Activated gamma-delta T cell treated with anti-CD3 and anti-CD28 coated beads, Interleukin-2, amount 50 U/mL, for 16 hours (primary cell): Measurements from ENCODE around the gene CSF2.
"Not testable (repeated sequence)": the region's sequence is repeated elsewhere in the genome, so short reads cannot be mapped to it uniquely, and the experiment has no call there.

Source experiments
- DNase-seq: peaks from one replicate; pipeline ENCODE4 v3.0.0-alpha.2; 2020; ENCODE audit warnings: low read depth

CSF2 gene

GRCh38 chr5:132087176-132087575, 13.6 kb downstream of the CSF2 start:
- DNase-seq: no peak

- DNase-seq: no peak
These were observed 14.1 kb downstream of the CSF2 start for GRCh38 chr5:132087661-132088060.

- no peak for DNase-seq
These were observed 15.8 kb downstream of the CSF2 start for GRCh38 chr5:132089363-132089762.

GRCh38 chr5:132090107-132090506, 16.5 kb downstream of the CSF2 start:
- no peak for DNase-seq

GRCh38 chr5:132093271-132093670, 19.7 kb downstream of the CSF2 start:
- DNase-seq: no peak

- DNase-seq: no peak
These were observed 20.9 kb downstream of the CSF2 start for GRCh38 chr5:132094393-132095076.

- no peak for DNase-seq
These were observed 21.5 kb downstream of the CSF2 start for GRCh38 chr5:132095077-132095410.

GRCh38 chr5:132095424-132095972, 21.9 kb downstream of the CSF2 start:
- no peak for DNase-seq

- DNase-seq: no peak
These were observed 23.3 kb downstream of the CSF2 start for GRCh38 chr5:132096904-132097303.

- DNase-seq: no peak
These were observed 24.6 kb downstream of the CSF2 start for GRCh38 chr5:132098151-132098594.

- no peak for DNase-seq
These were observed 25.0 kb downstream of the CSF2 start for GRCh38 chr5:132098621-132099020.

- peak; percentile 47 for DNase-seq
These were observed 25.6 kb downstream of the CSF2 start for GRCh38 chr5:132099076-132099748.

GRCh38 chr5:132099905-132100304, 26.3 kb downstream of the CSF2 start:
- no peak for DNase-seq

- no peak for DNase-seq
These were observed 27.2 kb downstream of the CSF2 start for GRCh38 chr5:132100672-132101261.

- no peak for DNase-seq
These were observed 27.8 kb downstream of the CSF2 start for GRCh38 chr5:132101385-132101880.

- DNase-seq: peak; percentile 42
These were observed 28.6 kb downstream of the CSF2 start for GRCh38 chr5:132102101-132102701.

- no peak for DNase-seq
These were observed 29.3 kb downstream of the CSF2 start for GRCh38 chr5:132102944-132103331.

GRCh38 chr5:132103332-132103951, 29.9 kb downstream of the CSF2 start:
- peak; percentile 66 for DNase-seq

- DNase-seq: no peak
These were observed 30.4 kb downstream of the CSF2 start for GRCh38 chr5:132103969-132104391.

GRCh38 chr5:132104556-132104955, 31.0 kb downstream of the CSF2 start:
- DNase-seq: no peak

GRCh38 chr5:132105688-132106087, 32.1 kb downstream of the CSF2 start:
- no peak for DNase-seq

- DNase-seq: not testable (repeated sequence)
These were observed 34.9 kb downstream of the CSF2 start for GRCh38 chr5:132108495-132108894.
